H1 (cell line): Measurements from ENCODE around the gene ROR1. TPM values are rescaled to one million over a fixed set of nuclear protein-coding genes. Genes with fewer than 3 reads are reported as not detected.

Experiments
- CBX8 ChIP-seq: fragments of 300-800, 300-1000 bp; sonication (generic); IDR thresholded peaks from 2 replicates; pipeline ENCODE4 v1.7.1; 2016; ENCODE audit warnings: low read depth, low read length, borderline replicate concordance
- MAFK ChIP-seq: IDR thresholded peaks from 2 replicates; pipeline ENCODE4 v1.6.1; 2012; ENCODE audit warnings: low read depth, mild to moderate bottlenecking, improper control_type of control experiment, low read length
- POLR2AphosphoS5 ChIP-seq: IDR thresholded peaks from 2 replicates; pipeline ENCODE4 v1.6.1; 2011; ENCODE audit warnings: low read depth, low read length
- TEAD4 ChIP-seq: IDR thresholded peaks from 2 replicates; pipeline ENCODE4 v1.6.1; 2012; ENCODE audit warnings: low read depth, low read length, inconsistent platforms, mixed read lengths
- polyA plus RNA-seq, 7 experiments: library from polyadenylated mRNA; depleted of rRNA in 3 of 7; stranded (reverse) in 5 of 7; unstranded in 2 of 7; fragments of >200 nt in 5 of 7; fragments of 200-250 nt in 2 of 7; gene quantifications; 1 replicate in 5 of 7; 2 replicates in 1 of 7; 4 replicates in 1 of 7; pipeline versions ENCODE4 v1.2.1 to v1.2.3, GENCODE V29; 2011 to 2013; ENCODE audit warnings: missing spikeins in 2 of 7, mixed read lengths in 2 of 7
- total RNA-seq: library from RNA; stranded (reverse); fragmentation: NEBNext Ultra II Directional; extraction: Animal tissue kit (Norgen Biotek cat#: 25700); gene quantifications from 2 replicates; pipeline ENCODE4 v1.2.1, GENCODE V29; 2021

ROR1 gene
- total and polyA plus RNA-seq, 2 of the 8 experiments (the other 6 are each of a cell fraction or from before 2014, with no cell fraction given): 33.6 to 73.6 TPM

- TF ChIP-seq MAFK: no peak
- no peak; the same call in 1 of the 2 replicates for TF ChIP-seq POLR2AphosphoS5
- no peak for TF ChIP-seq CBX8
- no peak for TF ChIP-seq TEAD4
These were observed 69.2 kb downstream of the ROR1 start (continued) for GRCh38 chr1:63843010-63843409.
